Adrenal gland (tissue), 5 donors: ENCODE measurements around the gene RBKS.

Source experiments
- CTCF ChIP-seq, 6 experiments: fragments of 450-650 bp in 4 of 6; fragments of 200-600 bp in 2 of 6; sonication (generic) in 1 of 6; IDR thresholded peaks; 1 replicate in 5 of 6; 2 replicates in 1 of 6; pipeline versions ENCODE4 v1.5.1 to v1.8.0; 2016 to 2021; ENCODE audit warnings: antibody characterized with exemption in 6 of 6, mild to moderate bottlenecking in 2 of 6, moderate library complexity in 1 of 6
- POLR2A ChIP-seq, 2 donors: fragments of 450-650 bp; IDR thresholded peaks; one replicate each; pipeline ENCODE4 v1.6.1; 2017; ENCODE audit warnings: antibody characterized with exemption in 2 of 2, mild to moderate bottlenecking in 2 of 2, moderate library complexity in 1 of 2
- donor health status: DM: no; HTN: no; CAD: no.

GRCh38 chr2:27921880-27922547, 31.8 kb upstream of the RBKS start:
- no peak for TF ChIP-seq CTCF (IDR thresholded peaks at IDR 0.05)
- TF ChIP-seq POLR2A (IDR thresholded peaks at IDR 0.05): no peak
